IgD-negative memory B cell (primary cell): ENCODE data around the gene CNNM4. TPM values are rescaled to one million over a fixed set of nuclear protein-coding genes. Genes with fewer than 3 reads are reported as not detected.

Experiments
- H3K27ac Mint-ChIP-seq, 3 donors: one replicate each; pipeline ENCODE4 v1.8.0; 2020 to 2022; ENCODE audit warnings: mild to moderate bottlenecking in 3 of 3, mixed read lengths in 3 of 3, moderate library complexity in 1 of 3
- H3K27me3 Mint-ChIP-seq: one replicate; pipeline ENCODE4 v1.8.0; 2021; ENCODE audit warnings: mixed read lengths
- H3K36me3 Mint-ChIP-seq: one replicate; pipeline ENCODE4 v1.8.0; 2020; ENCODE audit warnings: mild to moderate bottlenecking, mixed read lengths
- H3K4me1 Mint-ChIP-seq, 3 donors: one replicate each; pipeline ENCODE4 v1.8.0; 2020 to 2022; ENCODE audit warnings: mixed read lengths in 3 of 3, mild to moderate bottlenecking in 1 of 3
- H3K4me3 Mint-ChIP-seq, 4 donors: one replicate each; pipeline ENCODE4 v1.8.0; 2020 to 2022; ENCODE audit warnings: mild to moderate bottlenecking in 4 of 4, mixed read lengths in 4 of 4, moderate library complexity in 3 of 4
- H3K9me3 Mint-ChIP-seq, 3 donors: one replicate each; pipeline ENCODE4 v1.8.0; 2020 to 2021; ENCODE audit warnings: mixed read lengths in 3 of 3, mild to moderate bottlenecking in 1 of 3
- polyA plus RNA-seq: library from polyadenylated mRNA; unstranded; fragments of 300-500 nt; fragmentation: Illumina TruSeq; gene quantifications from one replicate; pipeline ENCODE4 v1.2.3, GENCODE V29; 2021

Gene CNNM4
- polyA plus RNA-seq, 1 donor from 2014 or later = 7.9 TPM

GRCh38 chr2:96822786-96823185 is 62.1 kb downstream of the CNNM4 start:
- Mint-ChIP-seq H3K36me3 (no peaks in the 10 kb centered on the region), H3K9me3 (no peaks in the 10 kb centered on the region), H3K4me3 (peak overlapping the region in 1 of 4 donors; percentile 57), H3K27ac (peak overlapping the region in 2 of 3 donors; percentile 18 to 76), H3K4me1 (peaks cover 34 to 50% (median 37%) of the 10 kb centered on the region in 3 donors), H3K27me3 (peaks cover 1% of the 10 kb centered on the region)

GRCh38 chr2:96823198-96823597 is 62.5 kb downstream of the CNNM4 start:
- peaks cover 30 to 45% (median 33%) of the 10 kb centered on the region in 3 donors for H3K4me1 Mint-ChIP-seq
- H3K9me3 Mint-ChIP-seq = no peaks in the 10 kb centered on the region
- no peak overlapping the region for H3K4me3 Mint-ChIP-seq
- no peaks in the 10 kb centered on the region for H3K36me3 Mint-ChIP-seq
- H3K27me3 Mint-ChIP-seq = peaks cover 1% of the 10 kb centered on the region
- H3K27ac Mint-ChIP-seq = peak overlapping the region in 1 of 3 donors; percentile 18

- Mint-ChIP-seq H3K27me3 (peaks cover 1% of the 10 kb centered on the region), H3K36me3 (no peaks in the 10 kb centered on the region), H3K27ac (no peak overlapping the region)
Measured at GRCh38 chr2:96824079-96824870, 63.6 kb downstream of the CNNM4 start.

GRCh38 chr2:96825057-96825456 is 64.4 kb downstream of the CNNM4 start:
- Mint-ChIP-seq H3K4me1 (peaks cover 15 to 27% (median 21%) of the 10 kb centered on the region in 3 donors), H3K27me3 (no peaks in the 10 kb centered on the region), H3K4me3 (no peak overlapping the region), H3K27ac (no peak overlapping the region), H3K9me3 (no peaks in the 10 kb centered on the region), H3K36me3 (no peaks in the 10 kb centered on the region)

More at GRCh38 chr2:96824079-96824870, 63.6 kb downstream of the CNNM4 start:
- Mint-ChIP-seq H3K4me1 (peaks cover 22 to 35% (median 24%) of the 10 kb centered on the region in 3 donors), H3K9me3 (no peaks in the 10 kb centered on the region), H3K4me3 (peak overlapping the region in 1 of 4 donors; percentile 53)

- Mint-ChIP-seq H3K4me1 (peaks cover 5 to 13% (median 7%) of the 10 kb centered on the region in 3 donors), H3K9me3 (no peaks in the 10 kb centered on the region), H3K4me3 (no peak overlapping the region), H3K27ac (no peak overlapping the region), H3K27me3 (no peaks in the 10 kb centered on the region), H3K36me3 (peaks cover 2% of the 10 kb centered on the region)
Measured at GRCh38 chr2:96826546-96827278, 66.0 kb downstream of the CNNM4 start.

- Mint-ChIP-seq H3K4me3 (no peak overlapping the region), H3K9me3 (no peaks in the 10 kb centered on the region), H3K4me1 (peaks cover 9 to 14% (median 9%) of the 10 kb centered on the region in 3 donors), H3K36me3 (peaks cover 2% of the 10 kb centered on the region), H3K27me3 (no peaks in the 10 kb centered on the region), H3K27ac (peak overlapping the region in 1 of 3 donors; percentile 39)
Measured at GRCh38 chr2:96828436-96828835, 67.7 kb downstream of the CNNM4 start.

- Mint-ChIP-seq H3K4me1 (peaks cover 11 to 13% (median 12%) of the 10 kb centered on the region in 3 donors), H3K27me3 (no peaks in the 10 kb centered on the region), H3K27ac (no peak overlapping the region), H3K9me3 (no peaks in the 10 kb centered on the region), H3K36me3 (peaks cover 2% of the 10 kb centered on the region), H3K4me3 (no peak overlapping the region)
Measured at GRCh38 chr2:96828874-96829273, 68.2 kb downstream of the CNNM4 start.

- peaks cover 8 to 16% (median 15%) of the 10 kb centered on the region in 3 donors for H3K4me1 Mint-ChIP-seq
- H3K27ac Mint-ChIP-seq = peak overlapping the region in 2 of 3 donors; percentile 53 to 64
- H3K4me3 Mint-ChIP-seq = peak overlapping the region in 1 of 4 donors; percentile 61
- no peaks in the 10 kb centered on the region for H3K27me3 Mint-ChIP-seq
- H3K9me3 Mint-ChIP-seq = no peaks in the 10 kb centered on the region
- H3K36me3 Mint-ChIP-seq = peaks cover 4% of the 10 kb centered on the region
Measured at GRCh38 chr2:96830044-96830562, 69.4 kb downstream of the CNNM4 start.

- Mint-ChIP-seq H3K27ac (peak overlapping the region in 1 of 3 donors; percentile 18), H3K4me1 (peaks cover 10 to 17% (median 16%) of the 10 kb centered on the region in 3 donors), H3K36me3 (peaks cover 5% of the 10 kb centered on the region)
Measured at GRCh38 chr2:96831679-96832078, 71.0 kb downstream of the CNNM4 start.

GRCh38 chr2:96832408-96832753 is 71.7 kb downstream of the CNNM4 start:
- Mint-ChIP-seq H3K4me3 (no peak overlapping the region), H3K27ac (peak overlapping the region in 1 of 3 donors; percentile 18), H3K9me3 (no peaks in the 10 kb centered on the region), H3K27me3 (no peaks in the 10 kb centered on the region), H3K36me3 (peaks cover 5% of the 10 kb centered on the region), H3K4me1 (peaks cover 10 to 17% (median 16%) of the 10 kb centered on the region in 3 donors)

More at GRCh38 chr2:96831679-96832078, 71.0 kb downstream of the CNNM4 start:
- Mint-ChIP-seq H3K27me3 (no peaks in the 10 kb centered on the region), H3K4me3 (no peak overlapping the region), H3K9me3 (no peaks in the 10 kb centered on the region)

GRCh38 chr2:96832754-96833507 is 72.2 kb downstream of the CNNM4 start:
- peak overlapping the region in 1 of 4 donors; percentile 33 for H3K4me3 Mint-ChIP-seq
- H3K9me3 Mint-ChIP-seq = no peaks in the 10 kb centered on the region
- H3K27ac Mint-ChIP-seq = peak overlapping the region in 2 of 3 donors; percentile 18 to 83
- no peaks in the 10 kb centered on the region for H3K27me3 Mint-ChIP-seq
- H3K4me1 Mint-ChIP-seq = peaks cover 10 to 17% (median 16%) of the 10 kb centered on the region in 3 donors
- peaks cover 5% of the 10 kb centered on the region for H3K36me3 Mint-ChIP-seq

GRCh38 chr2:96835830-96836229 is 75.1 kb downstream of the CNNM4 start:
- Mint-ChIP-seq H3K4me3 (no peak overlapping the region), H3K27me3 (no peaks in the 10 kb centered on the region), H3K27ac (no peak overlapping the region), H3K9me3 (no peaks in the 10 kb centered on the region), H3K4me1 (peaks cover 12 to 23% (median 17%) of the 10 kb centered on the region in 3 donors), H3K36me3 (peaks cover 5% of the 10 kb centered on the region)

GRCh38 chr2:96837575-96837974 is 76.9 kb downstream of the CNNM4 start:
- H3K4me1 Mint-ChIP-seq = peaks cover 12 to 23% (median 17%) of the 10 kb centered on the region in 3 donors
- H3K4me3 Mint-ChIP-seq = peak overlapping the region in 1 of 4 donors; percentile 3
- peak overlapping the region in 1 of 3 donors; percentile 75 for H3K27ac Mint-ChIP-seq
- H3K27me3 Mint-ChIP-seq = no peaks in the 10 kb centered on the region
- peaks cover 4% of the 10 kb centered on the region for H3K36me3 Mint-ChIP-seq
- no peaks in the 10 kb centered on the region for H3K9me3 Mint-ChIP-seq
